WTC11 (cell line): Measurements from ENCODE around the gene NSG1.

Experiments
- ESRRA ChIP-seq: sonication (generic); formaldehyde crosslinking; IDR thresholded peaks from 2 replicates; pipeline ENCODE4 v1.8.1; 2022; ENCODE audit warnings: mild to moderate bottlenecking, missing genetic modification reagents, borderline replicate concordance
- JUN ChIP-seq: sonication (generic); formaldehyde crosslinking; IDR thresholded peaks from 2 replicates; pipeline ENCODE4 v1.8.0; 2023; ENCODE audit warnings: mild to moderate bottlenecking, missing genetic modification reagents
- SOX15 ChIP-seq: fragments of 250-450 bp; sonication (Bioruptor Pico); IDR thresholded peaks from 2 replicates; pipeline ENCODE4 v1.9.0; 2021; ENCODE audit warnings: mild to moderate bottlenecking
- TEAD4 ChIP-seq: sonication (generic); formaldehyde crosslinking; IDR thresholded peaks from 2 replicates; pipeline ENCODE4 v1.8.0; 2022; ENCODE audit warnings: mild to moderate bottlenecking, missing genetic modification reagents
- ZBTB21 ChIP-seq: sonication (generic); formaldehyde crosslinking; IDR thresholded peaks from 2 replicates; pipeline ENCODE4 v1.8.1; 2023; ENCODE audit warnings: mild to moderate bottlenecking, missing genetic modification reagents, borderline replicate concordance
- TF ChIP-seq, protein P1 (sequence below): fragments of 200-600 bp; IDR thresholded peaks from 2 replicates; pipeline ENCODE4 v1.8.0; 2022; ENCODE audit warnings: antibody characterized with exemption
- TF ChIP-seq, protein P2 (sequence below): sonication (generic); formaldehyde crosslinking; conservative IDR thresholded peaks from 2 replicates; pipeline ENCODE4 v1.8.1; 2023; ENCODE audit warnings: mild to moderate bottlenecking, low read depth, missing genetic modification reagents, moderate library complexity

DNA sequence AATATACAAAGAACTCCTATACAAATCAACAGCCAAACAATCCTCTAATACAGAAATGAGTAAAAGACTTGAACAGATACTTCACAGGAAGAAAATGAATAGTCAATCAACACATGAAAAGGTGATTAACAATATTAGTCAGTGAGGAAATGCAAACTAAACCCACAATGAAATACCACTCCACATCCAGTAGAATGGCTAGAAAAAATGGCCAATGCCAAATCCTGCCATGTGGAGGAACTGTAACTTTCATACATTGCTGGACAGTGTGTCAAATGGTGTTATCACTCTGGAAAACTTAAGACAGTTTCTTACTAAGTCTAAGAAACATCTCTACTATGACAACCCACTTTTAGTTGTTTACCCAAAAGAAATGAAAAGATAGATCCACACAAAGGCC is 59.5 kb downstream of the NSG1 start:
- TF ChIP-seq ESRRA (CRISPR knock-in tag): no peak
- TF ChIP-seq, protein P1, sequence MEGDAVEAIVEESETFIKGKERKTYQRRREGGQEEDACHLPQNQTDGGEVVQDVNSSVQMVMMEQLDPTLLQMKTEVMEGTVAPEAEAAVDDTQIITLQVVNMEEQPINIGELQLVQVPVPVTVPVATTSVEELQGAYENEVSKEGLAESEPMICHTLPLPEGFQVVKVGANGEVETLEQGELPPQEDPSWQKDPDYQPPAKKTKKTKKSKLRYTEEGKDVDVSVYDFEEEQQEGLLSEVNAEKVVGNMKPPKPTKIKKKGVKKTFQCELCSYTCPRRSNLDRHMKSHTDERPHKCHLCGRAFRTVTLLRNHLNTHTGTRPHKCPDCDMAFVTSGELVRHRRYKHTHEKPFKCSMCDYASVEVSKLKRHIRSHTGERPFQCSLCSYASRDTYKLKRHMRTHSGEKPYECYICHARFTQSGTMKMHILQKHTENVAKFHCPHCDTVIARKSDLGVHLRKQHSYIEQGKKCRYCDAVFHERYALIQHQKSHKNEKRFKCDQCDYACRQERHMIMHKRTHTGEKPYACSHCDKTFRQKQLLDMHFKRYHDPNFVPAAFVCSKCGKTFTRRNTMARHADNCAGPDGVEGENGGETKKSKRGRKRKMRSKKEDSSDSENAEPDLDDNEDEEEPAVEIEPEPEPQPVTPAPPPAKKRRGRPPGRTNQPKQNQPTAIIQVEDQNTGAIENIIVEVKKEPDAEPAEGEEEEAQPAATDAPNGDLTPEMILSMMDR: no peak
- no peak for TF ChIP-seq ZBTB21 (CRISPR knock-in tag)
- TF ChIP-seq TEAD4 (CRISPR knock-in tag): no peak
- TF ChIP-seq, protein P2, sequence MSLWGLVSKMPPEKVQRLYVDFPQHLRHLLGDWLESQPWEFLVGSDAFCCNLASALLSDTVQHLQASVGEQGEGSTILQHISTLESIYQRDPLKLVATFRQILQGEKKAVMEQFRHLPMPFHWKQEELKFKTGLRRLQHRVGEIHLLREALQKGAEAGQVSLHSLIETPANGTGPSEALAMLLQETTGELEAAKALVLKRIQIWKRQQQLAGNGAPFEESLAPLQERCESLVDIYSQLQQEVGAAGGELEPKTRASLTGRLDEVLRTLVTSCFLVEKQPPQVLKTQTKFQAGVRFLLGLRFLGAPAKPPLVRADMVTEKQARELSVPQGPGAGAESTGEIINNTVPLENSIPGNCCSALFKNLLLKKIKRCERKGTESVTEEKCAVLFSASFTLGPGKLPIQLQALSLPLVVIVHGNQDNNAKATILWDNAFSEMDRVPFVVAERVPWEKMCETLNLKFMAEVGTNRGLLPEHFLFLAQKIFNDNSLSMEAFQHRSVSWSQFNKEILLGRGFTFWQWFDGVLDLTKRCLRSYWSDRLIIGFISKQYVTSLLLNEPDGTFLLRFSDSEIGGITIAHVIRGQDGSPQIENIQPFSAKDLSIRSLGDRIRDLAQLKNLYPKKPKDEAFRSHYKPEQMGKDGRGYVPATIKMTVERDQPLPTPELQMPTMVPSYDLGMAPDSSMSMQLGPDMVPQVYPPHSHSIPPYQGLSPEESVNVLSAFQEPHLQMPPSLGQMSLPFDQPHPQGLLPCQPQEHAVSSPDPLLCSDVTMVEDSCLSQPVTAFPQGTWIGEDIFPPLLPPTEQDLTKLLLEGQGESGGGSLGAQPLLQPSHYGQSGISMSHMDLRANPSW: no peak
- no peak for TF ChIP-seq SOX15 (CRISPR knock-in tag)
- no peak for TF ChIP-seq JUN
